H9 (cell line): ENCODE results near the gene CCDC91. TPM values are rescaled to one million over a fixed set of nuclear protein-coding genes. Genes with fewer than 3 reads are reported as not detected.

Source experiments
- DNase-seq: peaks from one replicate; pipeline ENCODE4 v3.0.0-alpha.2; 2017
- H2AFZ ChIP-seq: one replicate; pipeline ENCODE4 v1.6.1; 2013; ENCODE audit warnings: mild to moderate bottlenecking, low read length, control low read depth, moderate library complexity
- H2AK5ac ChIP-seq: 2 replicates; pipeline ENCODE4 v1.6.1; 2013; ENCODE audit warnings: low read length, control low read depth, mixed read lengths; ENCODE audit not compliant: insufficient read length
- H2BK120ac ChIP-seq: one replicate; pipeline ENCODE4 v1.6.1; 2013; ENCODE audit warnings: low read depth, mild to moderate bottlenecking, low read length, control low read depth, inconsistent platforms; ENCODE audit not compliant: poor library complexity, severe bottlenecking
- H2BK12ac ChIP-seq: 2 replicates; pipeline ENCODE4 v1.6.1; 2013; ENCODE audit warnings: low read length, control low read depth, mixed read lengths, low read depth; ENCODE audit not compliant: insufficient read length
- H2BK15ac ChIP-seq: 2 replicates; pipeline ENCODE4 v1.6.1; 2013; ENCODE audit warnings: low read depth, low read length, control low read depth
- H2BK20ac ChIP-seq: one replicate; pipeline ENCODE4 v1.6.1; 2013; ENCODE audit warnings: low read depth, mild to moderate bottlenecking, low read length, control low read depth, inconsistent platforms; ENCODE audit not compliant: poor library complexity, severe bottlenecking
- H2BK5ac ChIP-seq: 2 replicates; pipeline ENCODE4 v1.6.1; 2013; ENCODE audit warnings: low read length, control low read depth, mixed read lengths; ENCODE audit not compliant: insufficient read length
- H3K14ac ChIP-seq: 2 replicates; pipeline ENCODE4 v1.6.1; 2013; ENCODE audit warnings: low read length, control low read depth; ENCODE audit not compliant: insufficient read depth
- H3K18ac ChIP-seq: 2 replicates; pipeline ENCODE4 v1.6.1; 2013; ENCODE audit warnings: low read depth, mild to moderate bottlenecking, mixed read lengths, low read length, control low read depth; ENCODE audit not compliant: insufficient read length
- H3K23ac ChIP-seq: 2 replicates; pipeline ENCODE4 v1.6.1; 2013; ENCODE audit warnings: low read length, control low read depth, mixed read lengths, low read depth; ENCODE audit not compliant: insufficient read length
- H3K23me2 ChIP-seq: 2 replicates; pipeline ENCODE4 v1.6.1; 2013; ENCODE audit warnings: low read depth, mild to moderate bottlenecking, mixed read lengths, low read length, control low read depth; ENCODE audit not compliant: insufficient read length, poor library complexity, severe bottlenecking
- H3K27ac ChIP-seq: 2 replicates; pipeline ENCODE4 v1.5.1; 2013; ENCODE audit warnings: low read length, control low read depth, mixed read lengths, low read depth; ENCODE audit not compliant: insufficient read length
- H3K27me3 ChIP-seq: 2 replicates; pipeline ENCODE4 v1.6.1; 2013; ENCODE audit warnings: low read length, control low read depth, inconsistent platforms; ENCODE audit not compliant: insufficient read depth
- H3K4ac ChIP-seq: 2 replicates; pipeline ENCODE4 v1.6.1; 2013; ENCODE audit warnings: low read depth, mild to moderate bottlenecking, control low read depth, inconsistent platforms, low read length, moderate library complexity
- H3K4me1 ChIP-seq: 2 replicates; pipeline ENCODE4 v1.6.1; 2013; ENCODE audit warnings: low read length, control low read depth, inconsistent platforms; ENCODE audit not compliant: insufficient read depth
- H3K4me2 ChIP-seq: 2 replicates; pipeline ENCODE4 v1.6.1; 2013; ENCODE audit warnings: low read length, control low read depth, mixed read lengths; ENCODE audit not compliant: insufficient read length, insufficient read depth
- H3K56ac ChIP-seq: 2 replicates; pipeline ENCODE4 v1.6.1; 2013; ENCODE audit warnings: low read depth, mild to moderate bottlenecking, mixed read lengths, low read length, control low read depth; ENCODE audit not compliant: insufficient read length
- H3K79me1 ChIP-seq: 2 replicates; pipeline ENCODE4 v1.6.1; 2013; ENCODE audit warnings: low read depth, mild to moderate bottlenecking, moderate library complexity, low read length, control low read depth, inconsistent platforms; ENCODE audit not compliant: insufficient read depth, poor library complexity, severe bottlenecking
- H3K79me2 ChIP-seq: 2 replicates; pipeline ENCODE4 v1.6.1; 2013; ENCODE audit warnings: low read length, control low read depth, inconsistent platforms; ENCODE audit not compliant: insufficient read depth
- H3K9ac ChIP-seq: 2 replicates; pipeline ENCODE4 v1.6.1; 2013; ENCODE audit warnings: low read length, control low read depth, mixed read lengths; ENCODE audit not compliant: insufficient read length; ENCODE audit errors: extremely low read depth
- H3K9me3 ChIP-seq: one replicate; pipeline ENCODE4 v1.6.1; 2013; ENCODE audit warnings: low read depth, low read length, inconsistent platforms; ENCODE audit not compliant: control insufficient read depth
- H3T11ph ChIP-seq: one replicate; pipeline ENCODE4 v1.6.1; 2013; ENCODE audit warnings: mild to moderate bottlenecking, low read length, control low read depth, inconsistent platforms
- H4K20me1 ChIP-seq: one replicate; pipeline ENCODE4 v1.6.1; 2013; ENCODE audit not compliant: control insufficient read depth, insufficient read length, insufficient read depth
- H4K5ac ChIP-seq: 2 replicates; pipeline ENCODE4 v1.6.1; 2013; ENCODE audit warnings: low read depth, mild to moderate bottlenecking, mixed read lengths, low read length, control low read depth; ENCODE audit not compliant: insufficient read length
- H4K8ac ChIP-seq: replicated peaks from 2 replicates; pipeline ENCODE4 v1.6.1; 2013; ENCODE audit warnings: low read length, control low read depth, mixed read lengths, low read depth; ENCODE audit not compliant: insufficient read length
- H4K91ac ChIP-seq: 2 replicates; pipeline ENCODE4 v1.6.1; 2013; ENCODE audit warnings: low read depth, mild to moderate bottlenecking, moderate library complexity, mixed read lengths, low read length, control low read depth; ENCODE audit not compliant: insufficient read length
- H3K27ac Mint-ChIP-seq, 3 experiments: 2 replicates in 2 of 3; 3 replicates in 1 of 3; pipeline ENCODE4 v1.8.0; 2020 to 2021; ENCODE audit warnings: mixed read lengths in 3 of 3, mild to moderate bottlenecking in 1 of 3, moderate library complexity in 1 of 3
- H3K27me3 Mint-ChIP-seq: 2 replicates; pipeline ENCODE4 v1.8.0; 2021; ENCODE audit warnings: low read depth, mild to moderate bottlenecking, moderate library complexity, mixed read lengths
- H3K36me3 Mint-ChIP-seq, 3 experiments: 2 replicates in 2 of 3; 3 replicates in 1 of 3; pipeline ENCODE4 v1.8.0; 2020 to 2021; ENCODE audit warnings: low read depth in 3 of 3, mixed read lengths in 3 of 3; ENCODE audit not compliant: insufficient read depth in 1 of 3
- H3K4me1 Mint-ChIP-seq, 2 experiments: 2 replicates each; pipeline ENCODE4 v1.8.0; 2020; ENCODE audit warnings: mixed read lengths in 2 of 2
- H3K4me3 Mint-ChIP-seq, 2 experiments: 2 replicates in 1 of 2; 3 replicates in 1 of 2; pipeline ENCODE4 v1.8.0; 2020 to 2021; ENCODE audit warnings: mild to moderate bottlenecking in 2 of 2, mixed read lengths in 2 of 2, moderate library complexity in 1 of 2
- H3K9me3 Mint-ChIP-seq, 2 experiments: 2 replicates in 1 of 2; 3 replicates in 1 of 2; pipeline ENCODE4 v1.8.0; 2020; ENCODE audit warnings: mild to moderate bottlenecking in 2 of 2, mixed read lengths in 2 of 2, moderate library complexity in 1 of 2
- CTCF ChIP-seq: fragments of 200-600 bp; sonication (generic); conservative IDR thresholded peaks from 3 replicates; pipeline ENCODE4 v1.8.0; 2021; ENCODE audit warnings: antibody characterized with exemption, mild to moderate bottlenecking
- WGBS: extraction: QIAGEN DNeasy Blood & Tissue Kit; methylation state at CpG from one replicate; pipeline ENCODE4 v1.1.7; 2013; ENCODE audit warnings: missing lambda C conversion rate, low lambda C conversion rate, mixed read lengths; ENCODE audit not compliant: insufficient read length; ENCODE audit errors: extremely low coverage; 5-methylcytosine and 5-hydroxymethylcytosine counted together
- total RNA-seq: library from RNA; stranded (reverse); gene quantifications from 2 replicates; pipeline ENCODE4 v1.2.1, GENCODE V29; 2021

Gene CCDC91
- total RNA-seq, 1 experiment from 2014 or later = 22.7 TPM

- no peaks in the 10 kb centered on the region; the same call in 1 of the 2 replicates for H3K27me3 ChIP-seq
- no peak overlapping the region for H2BK12ac ChIP-seq
- DNase-seq = no peak
- H3K27ac Mint-ChIP-seq = no peak overlapping the region
- H3K23me2 ChIP-seq = no peaks in the 10 kb centered on the region
- H3K36me3 Mint-ChIP-seq = peaks cover 23 to 65% (median 36%) of the 10 kb centered on the region in 3 experiments
- no peak overlapping the region for H2AFZ ChIP-seq
- H3K4me1 Mint-ChIP-seq = no peaks in the 10 kb centered on the region
- no peak overlapping the region for H3K4me2 ChIP-seq
- H3K9ac ChIP-seq = no peak overlapping the region
- H3K23ac ChIP-seq = no peak overlapping the region
- H3K56ac ChIP-seq = no peak overlapping the region
- no peak overlapping the region for H3K4me3 Mint-ChIP-seq
- peaks cover 5% of the 10 kb centered on the region for H3K9me3 ChIP-seq
- H2BK15ac ChIP-seq = no peak overlapping the region
- no peak overlapping the region for H3K14ac ChIP-seq
- no CpG with 5 or more reads among the region's 1 CpG for WGBS
- H4K91ac ChIP-seq = no peak overlapping the region
- no peak overlapping the region for H3K27ac ChIP-seq
- no peak overlapping the region for H4K8ac ChIP-seq
- H3K79me1 ChIP-seq = peaks cover 3% of the 10 kb centered on the region
- no peak overlapping the region for H2BK20ac ChIP-seq
- H3K4ac ChIP-seq = no peak overlapping the region
- no peaks in the 10 kb centered on the region; the same call in 1 of the 2 replicates for H3K79me2 ChIP-seq
- H3K4me1 ChIP-seq = no peaks in the 10 kb centered on the region
- TF ChIP-seq CTCF = no peak
- H3K9me3 Mint-ChIP-seq = peaks cover 32 to 51% of the 10 kb centered on the region in 2 experiments
- H4K5ac ChIP-seq = no peak overlapping the region
- H2AK5ac ChIP-seq = no peak overlapping the region
- H4K20me1 ChIP-seq = no peaks in the 10 kb centered on the region
- H3K18ac ChIP-seq = no peak overlapping the region
- no peaks in the 10 kb centered on the region; the same call in 1 of the 2 replicates for H3K27me3 Mint-ChIP-seq
- no peak overlapping the region for H2BK120ac ChIP-seq
- H3T11ph ChIP-seq = no peak overlapping the region
- no peak overlapping the region for H2BK5ac ChIP-seq
These were observed 12.3 kb downstream of the CCDC91 start for GRCh38 chr12:28202374-28203130.
